Testis (tissue), 2 donors: ENCODE data around the gene LDAH.

ENCODE experiments used
- CTCF ChIP-seq, 3 experiments: fragments of 450-650 bp in 2 of 3; fragments of 200-600 bp in 1 of 3; sonication (generic) in 1 of 3; IDR thresholded peaks; one replicate each; pipeline ENCODE4 v1.5.1; 2016 to 2019; ENCODE audit warnings: antibody characterized with exemption in 3 of 3, mild to moderate bottlenecking in 2 of 3, moderate library complexity in 1 of 3
- POLR2A ChIP-seq: fragments of 450-650 bp; IDR thresholded peaks from one replicate; pipeline ENCODE4 v1.6.1; 2017; ENCODE audit warnings: antibody characterized with exemption, mild to moderate bottlenecking, moderate library complexity

DNA sequence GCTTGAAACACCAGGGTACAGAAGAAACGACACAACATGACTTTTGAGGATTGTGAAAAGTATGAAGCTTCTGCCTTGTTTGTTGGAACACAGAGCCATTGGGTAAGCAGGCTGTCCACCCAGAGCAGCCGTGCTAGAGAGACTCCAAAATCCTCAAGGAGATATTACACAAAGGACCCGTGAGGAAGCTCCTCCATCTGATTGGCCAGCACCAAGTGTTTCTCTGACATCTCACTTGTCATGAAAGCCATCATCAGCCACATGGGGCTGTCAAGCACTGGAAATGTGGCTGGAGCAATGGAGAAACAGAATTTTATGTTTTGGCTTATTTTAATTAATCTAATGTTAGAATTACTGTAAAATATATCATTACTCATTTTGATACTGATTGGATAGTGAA, 29.8 kb upstream of the LDAH start:
- TF ChIP-seq CTCF (IDR thresholded peaks at IDR 0.05) (no peak), POLR2A (no peak)
